ENCODE results near the gene TOX3.

TOX3 gene

GRCh38 chr16:52497067-52497816, 49.7 kb downstream of the TOX3 start:
- TF ChIP-seq CTCF (IDR thresholded peaks at IDR 0.05; ENCODE audit: control insufficient read depth, insufficient read depth, low read depth, low read length, missing control alignments): no peak
- H3K4me3 ChIP-seq (ENCODE audit: control insufficient read depth, low read depth, low read length): no peak overlapping the region
- no peak for DNase-seq (ENCODE audit: low read depth)

GRCh38 chr16:52496051-52496876, 50.7 kb downstream of the TOX3 start:
- TF ChIP-seq CTCF (IDR thresholded peaks at IDR 0.05; ENCODE audit: control insufficient read depth, insufficient read depth, low read depth, low read length, missing control alignments): no peak
- H3K4me3 ChIP-seq (ENCODE audit: control insufficient read depth, low read depth, low read length): no peak overlapping the region
- DNase-seq (ENCODE audit: low read depth): no peak

DNA sequence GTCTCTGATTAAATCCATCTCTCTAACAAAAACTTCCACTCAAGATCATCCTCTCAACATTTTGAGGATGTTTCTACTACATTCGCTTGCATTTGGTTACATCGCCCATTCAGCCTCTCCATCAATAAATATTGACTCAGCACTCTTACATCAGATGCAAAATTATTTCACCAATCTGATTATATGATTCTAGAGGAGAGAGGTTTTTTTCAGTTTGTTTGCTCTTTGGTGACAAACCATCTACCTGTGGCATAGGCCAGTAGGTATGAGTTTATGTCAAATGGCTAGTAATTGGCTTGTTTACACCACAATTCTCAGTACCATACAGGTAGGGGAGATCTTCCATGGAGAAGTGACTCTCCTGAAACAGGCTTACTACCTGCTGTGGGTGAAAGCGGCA, 52.3 kb downstream of the TOX3 start:
- no peak for TF ChIP-seq CTCF (IDR thresholded peaks at IDR 0.05; ENCODE audit: control insufficient read depth, insufficient read depth, low read depth, low read length, missing control alignments)
- no peak for DNase-seq (ENCODE audit: low read depth)
- H3K4me3 ChIP-seq (ENCODE audit: control insufficient read depth, low read depth, low read length): no peak overlapping the region

DNA sequence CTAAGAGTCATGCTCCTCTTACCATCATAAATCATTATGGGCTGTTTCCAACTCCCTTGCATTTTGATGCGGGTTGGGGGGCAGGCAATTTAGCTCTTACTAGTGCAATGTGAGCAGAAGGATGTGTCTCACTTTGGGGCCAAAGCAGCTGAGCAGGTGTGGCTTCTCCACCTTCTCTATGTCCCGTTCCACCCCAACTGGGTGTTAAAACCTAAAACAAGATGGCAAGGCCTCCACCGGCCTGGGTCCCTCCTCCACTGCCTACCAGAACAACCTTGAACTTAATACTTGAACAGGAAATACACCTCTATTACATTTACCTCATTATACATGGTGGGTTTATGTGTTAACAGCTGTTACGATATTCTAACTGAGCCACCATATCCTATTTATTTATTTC, 52.8 kb downstream of the TOX3 start:
- no peak for DNase-seq (ENCODE audit: low read depth)
- H3K4me3 ChIP-seq (ENCODE audit: control insufficient read depth, low read depth, low read length): no peak overlapping the region
- TF ChIP-seq CTCF (IDR thresholded peaks at IDR 0.05; ENCODE audit: control insufficient read depth, insufficient read depth, low read depth, low read length, missing control alignments): no peak

DNA sequence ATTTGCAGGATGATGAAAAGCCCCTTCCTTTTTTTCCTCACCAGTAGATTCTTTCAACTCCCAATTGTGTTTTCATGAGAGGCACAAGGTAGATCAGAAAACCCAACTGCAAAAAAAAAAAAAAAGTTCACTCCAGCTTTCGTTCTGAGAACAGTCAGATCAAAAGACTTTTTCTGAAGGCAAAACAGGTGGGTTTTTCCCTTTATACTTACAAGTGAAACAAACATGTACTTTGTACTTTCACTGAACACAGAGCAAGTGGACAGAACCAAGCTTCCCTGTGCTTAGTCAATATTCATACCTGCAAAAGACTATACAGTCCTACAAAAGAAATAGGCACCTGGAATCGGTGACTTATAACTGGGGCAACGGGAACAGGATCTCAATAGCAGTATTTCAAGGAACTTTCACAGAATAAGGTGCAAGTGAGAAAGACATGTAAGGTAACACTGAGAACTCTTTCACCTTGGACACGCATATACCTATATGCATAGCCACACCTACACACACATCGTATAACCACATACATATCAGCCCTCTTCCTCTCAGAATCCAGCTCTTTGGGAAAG, 54.1 kb downstream of the TOX3 start:
- no peak for DNase-seq (ENCODE audit: low read depth)
- no peak for TF ChIP-seq CTCF (IDR thresholded peaks at IDR 0.05; ENCODE audit: control insufficient read depth, insufficient read depth, low read depth, low read length, missing control alignments)
- H3K4me3 ChIP-seq (ENCODE audit: control insufficient read depth, low read depth, low read length): no peak overlapping the region

DNA sequence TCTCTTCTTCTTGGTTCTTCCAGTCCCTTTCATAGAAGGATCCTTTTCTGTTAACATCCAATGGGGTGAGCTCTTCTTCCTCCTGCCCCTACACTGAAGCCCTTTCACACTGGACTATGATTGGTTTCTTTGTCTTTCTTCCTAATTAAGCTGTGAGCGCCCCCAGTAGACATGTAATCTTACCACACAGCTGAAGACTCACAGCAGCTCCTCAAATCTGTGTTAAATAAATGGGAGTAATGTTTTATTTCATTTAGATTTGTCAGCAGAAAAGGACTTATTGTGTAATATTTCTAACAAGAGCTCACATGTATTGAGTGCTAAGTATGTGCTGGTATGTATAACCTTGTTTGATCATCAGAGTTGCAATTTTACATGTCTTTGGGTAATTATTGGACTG, 55.7 kb downstream of the TOX3 start:
- no peak for DNase-seq (ENCODE audit: low read depth)
- no peak for TF ChIP-seq CTCF (IDR thresholded peaks at IDR 0.05; ENCODE audit: control insufficient read depth, insufficient read depth, low read depth, low read length, missing control alignments)
- no peak overlapping the region for H3K4me3 ChIP-seq (ENCODE audit: control insufficient read depth, low read depth, low read length)

Measured in AG09309 (cell line).